A549 (cell line): ENCODE results near the gene FOXB2.

Source experiments
- EP300 ChIP-seq, 2 experiments: fragments of >200 bp; sonication (Bioruptor Twin); formaldehyde crosslinking; IDR thresholded peaks; 2 replicates in 1 of 2; 3 replicates in 1 of 2; pipeline ENCODE4 v1.6.1; 2016 to 2017
- MAFK ChIP-seq: fragments of 450-650 bp; IDR thresholded peaks from 2 replicates; pipeline ENCODE4 v1.6.1; 2014; ENCODE audit not compliant: partially characterized antibody
- MAX ChIP-seq: IDR thresholded peaks from 2 replicates; pipeline ENCODE4 v1.6.1; 2012
- MAZ ChIP-seq: fragments of 150-350 bp; IDR thresholded peaks from 2 replicates; pipeline ENCODE4 v1.6.1; 2014; ENCODE audit warnings: antibody characterized with exemption, low read depth, low read length, borderline replicate concordance
- NFE2L2 ChIP-seq: fragments of 150-350 bp; conservative IDR thresholded peaks from 2 replicates; pipeline ENCODE4 v1.6.1; 2014; ENCODE audit warnings: low read length
- NR3C1 ChIP-seq: fragments of >200 bp; sonication (Bioruptor Twin); formaldehyde crosslinking; IDR thresholded peaks from 3 replicates; pipeline ENCODE4 v1.6.1; 2017
- POLR2A ChIP-seq: IDR thresholded peaks from 2 replicates; pipeline ENCODE4 v1.6.1; 2012; ENCODE audit warnings: mild to moderate bottlenecking, low read length
- POLR2AphosphoS2 ChIP-seq: conservative IDR thresholded peaks from 2 replicates; pipeline ENCODE4 v1.6.1; 2012; ENCODE audit warnings: low read length, improper control_type of control experiment, inconsistent platforms
- ZC3H11A ChIP-seq: fragments of 450-650 bp; IDR thresholded peaks from 2 replicates; pipeline ENCODE4 v1.6.1; 2014; ENCODE audit warnings: antibody characterized with exemption, mild to moderate bottlenecking
- TF ChIP-seq, protein P1 (sequence below): fragments of >200 bp; sonication (Bioruptor Twin); formaldehyde crosslinking; IDR thresholded peaks from 3 replicates; pipeline ENCODE4 v1.5.1; 2016
- TF ChIP-seq, protein P2 (sequence below): IDR thresholded peaks from 2 replicates; pipeline ENCODE4 v1.6.1; 2012
- TF ChIP-seq, protein P3 (sequence below): fragments of >200 bp; sonication (Bioruptor Twin); formaldehyde crosslinking; IDR thresholded peaks from 3 replicates; pipeline ENCODE4 v1.6.1; 2016
- TF ChIP-seq, protein P4 (sequence below): fragments of 200-600 bp; sonication (generic); IDR thresholded peaks from 2 replicates; pipeline ENCODE4 v1.6.1; 2016; ENCODE audit warnings: antibody characterized with exemption, mild to moderate bottlenecking, moderate library complexity

DNA sequence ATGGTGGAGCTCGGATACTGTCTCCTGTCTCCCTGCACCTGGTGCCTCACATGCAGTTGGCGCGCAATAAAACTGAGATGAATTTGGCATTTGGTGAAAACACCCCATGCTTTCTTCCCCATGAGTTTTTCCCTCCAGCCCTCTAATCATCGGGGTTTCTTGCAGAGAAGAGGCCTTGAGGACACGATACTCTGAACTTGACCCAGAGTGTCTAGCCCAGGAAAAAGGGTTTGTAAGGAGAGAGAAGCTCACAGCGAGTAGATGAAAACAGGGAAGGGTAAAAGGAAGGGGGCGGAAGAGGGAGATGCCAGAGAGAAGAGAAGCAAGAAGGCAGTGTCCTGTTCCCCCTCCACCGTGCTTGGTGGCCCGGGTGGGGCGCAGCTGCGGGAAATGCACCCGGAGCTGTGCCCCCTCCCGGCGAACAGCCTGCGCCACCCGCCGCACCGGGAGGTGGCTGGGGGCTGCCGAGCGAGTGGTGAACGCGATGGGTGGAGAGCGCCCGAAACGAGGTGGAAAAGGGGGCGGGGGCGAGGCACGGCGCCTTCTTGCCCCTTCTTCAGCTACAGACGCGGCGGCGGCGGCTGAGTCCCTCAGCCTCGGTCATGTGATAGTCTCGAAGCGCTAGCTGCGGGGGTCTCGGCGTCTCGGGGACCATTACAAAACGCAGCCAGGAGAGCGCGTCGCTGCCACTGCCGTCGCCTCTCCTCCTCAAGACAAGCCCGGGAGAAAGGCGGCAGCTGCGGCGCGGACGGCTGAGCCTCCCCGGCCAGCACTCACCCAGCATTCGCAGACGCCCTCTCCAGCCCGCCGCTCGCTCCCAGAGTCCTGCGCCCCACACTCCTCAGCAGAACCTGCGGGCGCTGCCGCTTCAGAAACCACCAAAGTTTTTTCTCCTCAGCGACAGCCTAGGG lies 1.1 kb upstream of the FOXB2 start:
- TF ChIP-seq, protein P1, sequence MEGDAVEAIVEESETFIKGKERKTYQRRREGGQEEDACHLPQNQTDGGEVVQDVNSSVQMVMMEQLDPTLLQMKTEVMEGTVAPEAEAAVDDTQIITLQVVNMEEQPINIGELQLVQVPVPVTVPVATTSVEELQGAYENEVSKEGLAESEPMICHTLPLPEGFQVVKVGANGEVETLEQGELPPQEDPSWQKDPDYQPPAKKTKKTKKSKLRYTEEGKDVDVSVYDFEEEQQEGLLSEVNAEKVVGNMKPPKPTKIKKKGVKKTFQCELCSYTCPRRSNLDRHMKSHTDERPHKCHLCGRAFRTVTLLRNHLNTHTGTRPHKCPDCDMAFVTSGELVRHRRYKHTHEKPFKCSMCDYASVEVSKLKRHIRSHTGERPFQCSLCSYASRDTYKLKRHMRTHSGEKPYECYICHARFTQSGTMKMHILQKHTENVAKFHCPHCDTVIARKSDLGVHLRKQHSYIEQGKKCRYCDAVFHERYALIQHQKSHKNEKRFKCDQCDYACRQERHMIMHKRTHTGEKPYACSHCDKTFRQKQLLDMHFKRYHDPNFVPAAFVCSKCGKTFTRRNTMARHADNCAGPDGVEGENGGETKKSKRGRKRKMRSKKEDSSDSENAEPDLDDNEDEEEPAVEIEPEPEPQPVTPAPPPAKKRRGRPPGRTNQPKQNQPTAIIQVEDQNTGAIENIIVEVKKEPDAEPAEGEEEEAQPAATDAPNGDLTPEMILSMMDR, result no peak
- TF ChIP-seq POLR2AphosphoS2 (no peak), MAFK (no peak), MAX (no peak; the same call in 1 of the 2 replicates), NFE2L2 (no peak), POLR2A (no peak), MAZ (no peak), NR3C1 (no peak), ZC3H11A (no peak), EP300 (IDR thresholded peaks at IDR 0.05) (no peak)
- TF ChIP-seq, protein P2, sequence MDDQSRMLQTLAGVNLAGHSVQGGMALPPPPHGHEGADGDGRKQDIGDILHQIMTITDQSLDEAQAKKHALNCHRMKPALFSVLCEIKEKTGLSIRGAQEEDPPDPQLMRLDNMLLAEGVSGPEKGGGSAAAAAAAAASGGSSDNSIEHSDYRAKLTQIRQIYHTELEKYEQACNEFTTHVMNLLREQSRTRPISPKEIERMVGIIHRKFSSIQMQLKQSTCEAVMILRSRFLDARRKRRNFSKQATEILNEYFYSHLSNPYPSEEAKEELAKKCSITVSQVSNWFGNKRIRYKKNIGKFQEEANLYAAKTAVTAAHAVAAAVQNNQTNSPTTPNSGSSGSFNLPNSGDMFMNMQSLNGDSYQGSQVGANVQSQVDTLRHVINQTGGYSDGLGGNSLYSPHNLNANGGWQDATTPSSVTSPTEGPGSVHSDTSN, result no peak
- TF ChIP-seq, protein P3, sequence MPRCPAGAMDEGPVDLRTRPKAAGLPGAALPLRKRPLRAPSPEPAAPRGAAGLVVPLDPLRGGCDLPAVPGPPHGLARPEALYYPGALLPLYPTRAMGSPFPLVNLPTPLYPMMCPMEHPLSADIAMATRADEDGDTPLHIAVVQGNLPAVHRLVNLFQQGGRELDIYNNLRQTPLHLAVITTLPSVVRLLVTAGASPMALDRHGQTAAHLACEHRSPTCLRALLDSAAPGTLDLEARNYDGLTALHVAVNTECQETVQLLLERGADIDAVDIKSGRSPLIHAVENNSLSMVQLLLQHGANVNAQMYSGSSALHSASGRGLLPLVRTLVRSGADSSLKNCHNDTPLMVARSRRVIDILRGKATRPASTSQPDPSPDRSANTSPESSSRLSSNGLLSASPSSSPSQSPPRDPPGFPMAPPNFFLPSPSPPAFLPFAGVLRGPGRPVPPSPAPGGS, result no peak
- TF ChIP-seq, protein P4, sequence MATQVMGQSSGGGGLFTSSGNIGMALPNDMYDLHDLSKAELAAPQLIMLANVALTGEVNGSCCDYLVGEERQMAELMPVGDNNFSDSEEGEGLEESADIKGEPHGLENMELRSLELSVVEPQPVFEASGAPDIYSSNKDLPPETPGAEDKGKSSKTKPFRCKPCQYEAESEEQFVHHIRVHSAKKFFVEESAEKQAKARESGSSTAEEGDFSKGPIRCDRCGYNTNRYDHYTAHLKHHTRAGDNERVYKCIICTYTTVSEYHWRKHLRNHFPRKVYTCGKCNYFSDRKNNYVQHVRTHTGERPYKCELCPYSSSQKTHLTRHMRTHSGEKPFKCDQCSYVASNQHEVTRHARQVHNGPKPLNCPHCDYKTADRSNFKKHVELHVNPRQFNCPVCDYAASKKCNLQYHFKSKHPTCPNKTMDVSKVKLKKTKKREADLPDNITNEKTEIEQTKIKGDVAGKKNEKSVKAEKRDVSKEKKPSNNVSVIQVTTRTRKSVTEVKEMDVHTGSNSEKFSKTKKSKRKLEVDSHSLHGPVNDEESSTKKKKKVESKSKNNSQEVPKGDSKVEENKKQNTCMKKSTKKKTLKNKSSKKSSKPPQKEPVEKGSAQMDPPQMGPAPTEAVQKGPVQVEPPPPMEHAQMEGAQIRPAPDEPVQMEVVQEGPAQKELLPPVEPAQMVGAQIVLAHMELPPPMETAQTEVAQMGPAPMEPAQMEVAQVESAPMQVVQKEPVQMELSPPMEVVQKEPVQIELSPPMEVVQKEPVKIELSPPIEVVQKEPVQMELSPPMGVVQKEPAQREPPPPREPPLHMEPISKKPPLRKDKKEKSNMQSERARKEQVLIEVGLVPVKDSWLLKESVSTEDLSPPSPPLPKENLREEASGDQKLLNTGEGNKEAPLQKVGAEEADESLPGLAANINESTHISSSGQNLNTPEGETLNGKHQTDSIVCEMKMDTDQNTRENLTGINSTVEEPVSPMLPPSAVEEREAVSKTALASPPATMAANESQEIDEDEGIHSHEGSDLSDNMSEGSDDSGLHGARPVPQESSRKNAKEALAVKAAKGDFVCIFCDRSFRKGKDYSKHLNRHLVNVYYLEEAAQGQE, result no peak
